ENCODE results near the gene AP2A2. TPM values are rescaled to one million over a fixed set of nuclear protein-coding genes. Genes with fewer than 3 reads are reported as not detected.

The AP2A2 gene
- total and polyA plus RNA-seq, 2 donors (not counting 1 experiment from before 2014, with no cell fraction given), result 53.1 to 57.0 TPM

- H3K79me2 ChIP-seq (ENCODE audit: control insufficient read depth, insufficient read depth, low read length), result peaks cover 31% of the 10 kb centered on the region
- DNase-seq (no peak), ATAC-seq (ENCODE audit: low read depth) (no peak)
- ChIA-PET POLR2A (no interaction called here), CTCF (no interaction called here)
- intact Hi-C loops (cut with micrococcal nuclease), result no loop called here
- no peak overlapping the region for H3K4me3 ChIP-seq (ENCODE audit: control extremely low read depth in 1 of 5, extremely low read depth in 1 of 5, insufficient read depth in 1 of 5, low read depth in 2 of 5, low read length in 4 of 5)
- Mint-ChIP-seq H3K27ac (no peak overlapping the region), H3K9me3 (ENCODE audit: insufficient read depth) (no peaks in the 10 kb centered on the region), H3K27me3 (no peaks in the 10 kb centered on the region), H3K4me3 (no peak overlapping the region), H3K4me1 (peaks cover 14% of the 10 kb centered on the region)
- no peaks in the 10 kb centered on the region for H3K9me3 ChIP-seq (ENCODE audit: control extremely low read depth in 1 of 3, control insufficient read depth in 2 of 3, insufficient read depth in 1 of 3, low read length in 2 of 3)
- H3K27ac ChIP-seq (ENCODE audit: low read length in 2 of 2), result no peak overlapping the region
- peaks cover 0 to 7% of the 10 kb centered on the region in 2 donors for H3K4me1 ChIP-seq (ENCODE audit: control insufficient read depth in 2 of 2, insufficient read depth in 2 of 2, low read length in 2 of 2)
- WGBS (ENCODE audit: insufficient coverage), result 95% methylated on average over 5 of the region's 7 CpGs
- TF ChIP-seq EZH2 (IDR thresholded peaks at IDR 0.05; ENCODE audit: borderline replicate concordance, insufficient read depth, low read depth, low read length, poor library complexity, severe bottlenecking) (no peak), CTCF (IDR thresholded peaks at IDR 0.05) (no peak)
- H4K20me1 ChIP-seq (ENCODE audit: control insufficient read depth, insufficient read depth, low read length, poor library complexity, severe bottlenecking), result peaks cover 26% of the 10 kb centered on the region
- peaks cover 0 to 49% of the 10 kb centered on the region in 2 experiments for H3K36me3 ChIP-seq (replicated peaks in 1 of 2; ENCODE audit: control extremely low read depth in 1 of 2, control insufficient read depth in 1 of 2, extremely low read depth in 1 of 2, insufficient read depth in 2 of 2, low read length in 1 of 2)
- no peaks in the 10 kb centered on the region for H3K27me3 ChIP-seq (replicated peaks in 1 of 4; ENCODE audit: control extremely low read depth in 1 of 4, control insufficient read depth in 3 of 4, insufficient read depth in 4 of 4, low read length in 3 of 4)
- no peak overlapping the region for H3K9ac ChIP-seq (ENCODE audit: low read length)
- no peak overlapping the region for H3K4me2 ChIP-seq (replicated peaks; ENCODE audit: low read depth, low read length, poor library complexity, severe bottlenecking)
- H2AFZ ChIP-seq (ENCODE audit: insufficient read depth, low read depth, low read length, poor library complexity, severe bottlenecking), result no peak overlapping the region
Observed at GRCh38 chr11:904380-904779, 21.3 kb upstream of the AP2A2 start.

DNA sequence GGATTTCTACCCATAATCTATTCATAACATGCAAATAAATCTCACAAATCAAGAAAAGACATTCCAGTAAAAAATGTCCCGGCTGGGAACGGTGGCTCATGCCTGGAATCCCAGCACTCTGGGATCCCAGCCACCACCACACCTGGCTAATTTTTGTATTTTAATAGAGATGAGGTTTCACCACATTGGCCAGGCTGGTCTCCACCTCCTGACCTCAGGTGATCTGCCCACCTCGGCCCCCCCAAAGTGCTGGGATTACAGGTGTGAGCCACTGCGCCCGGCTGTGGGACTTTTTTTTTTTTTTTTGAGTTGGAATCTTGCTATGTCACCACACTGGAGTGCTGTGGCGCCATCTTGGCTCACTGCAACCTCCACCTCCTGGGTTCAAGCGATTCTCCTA, 19.7 kb upstream of the AP2A2 start:
- no peak overlapping the region for H2AFZ ChIP-seq (ENCODE audit: insufficient read depth, low read depth, low read length, poor library complexity, severe bottlenecking)
- peaks cover 0 to 35% of the 10 kb centered on the region in 2 experiments for H3K36me3 ChIP-seq (replicated peaks in 1 of 2; ENCODE audit: control extremely low read depth in 1 of 2, control insufficient read depth in 1 of 2, extremely low read depth in 1 of 2, insufficient read depth in 2 of 2, low read length in 1 of 2)
- H3K27ac ChIP-seq (ENCODE audit: low read length in 2 of 2), result no peak overlapping the region
- peaks cover 20% of the 10 kb centered on the region for H3K4me1 Mint-ChIP-seq
- POLR2A ChIA-PET, result no interaction called here
- TF ChIP-seq EZH2 (IDR thresholded peaks at IDR 0.05; ENCODE audit: borderline replicate concordance, insufficient read depth, low read depth, low read length, poor library complexity, severe bottlenecking) (no peak), CTCF (IDR thresholded peaks at IDR 0.05) (no peak)
- H3K4me3 Mint-ChIP-seq, result no peak overlapping the region
- intact Hi-C loops (cut with micrococcal nuclease), result no loop called here
- no peaks in the 10 kb centered on the region for H3K9me3 Mint-ChIP-seq (ENCODE audit: insufficient read depth)
- H3K9ac ChIP-seq (ENCODE audit: low read length), result no peak overlapping the region
- no peak overlapping the region for H3K27ac Mint-ChIP-seq
- H4K20me1 ChIP-seq (ENCODE audit: control insufficient read depth, insufficient read depth, low read length, poor library complexity, severe bottlenecking), result peaks cover 26% of the 10 kb centered on the region
- ATAC-seq (ENCODE audit: low read depth) (no peak), DNase-seq (no peak)
- no peaks in the 10 kb centered on the region for H3K27me3 Mint-ChIP-seq
- 100% methylated on average over 1 of the region's 7 CpGs for WGBS (ENCODE audit: insufficient coverage)
- CTCF ChIA-PET, result no interaction called here
- H3K4me2 ChIP-seq (replicated peaks; ENCODE audit: low read depth, low read length, poor library complexity, severe bottlenecking), result no peak overlapping the region
- H3K27me3 ChIP-seq (replicated peaks in 1 of 4; ENCODE audit: control extremely low read depth in 1 of 4, control insufficient read depth in 3 of 4, insufficient read depth in 4 of 4, low read length in 3 of 4), result no peaks in the 10 kb centered on the region
- peaks cover 0 to 16% of the 10 kb centered on the region in 2 donors for H3K4me1 ChIP-seq (ENCODE audit: control insufficient read depth in 2 of 2, insufficient read depth in 2 of 2, low read length in 2 of 2)
- no peaks in the 10 kb centered on the region for H3K9me3 ChIP-seq (ENCODE audit: control extremely low read depth in 1 of 3, control insufficient read depth in 2 of 3, insufficient read depth in 1 of 3, low read length in 2 of 3)
- peaks cover 43% of the 10 kb centered on the region for H3K79me2 ChIP-seq (ENCODE audit: control insufficient read depth, insufficient read depth, low read length)
- H3K4me3 ChIP-seq (ENCODE audit: control extremely low read depth in 1 of 5, extremely low read depth in 1 of 5, insufficient read depth in 1 of 5, low read depth in 2 of 5, low read length in 4 of 5), result no peak overlapping the region

Data from B cell (primary cell).